HepG2 (cell line): ENCODE measurements around the gene EPHA6. TPM values are rescaled to one million over a fixed set of nuclear protein-coding genes. Genes with fewer than 3 reads are reported as not detected.

Experiments
- ATAC-seq: fragments of 200-7000 bp; cut with Tn5 transposase; 3 replicates; pipeline ENCODE4 v1.9.1; 2020; ENCODE audit warnings: mild to moderate bottlenecking, moderate library complexity
- BruUV-seq: library from RNA; stranded (reverse); fragments of 400-500 nt; replicated peaks from 2 replicates; lab custom pipeline; 2021; lab: Mats Ljungman, UMichigan
- CTCF ChIA-PET: fragments of 300-600 bp; formaldehyde crosslinking; extraction: SDS; loops from one replicate; lab custom pipeline; 2021; ENCODE audit warnings: low total read pairs, inconsistent platforms, low intra/inter-chr PET ratio; lab: Yijun Ruan, JAX
- POLR2A ChIA-PET: fragments of 350-600 bp; sonication (Branson Sonifier 250); formaldehyde crosslinking; loops from one replicate; lab custom pipeline; 2020; ENCODE audit warnings: antibody characterized with exemption, inconsistent platforms; lab: Yijun Ruan, JAX
- DNase-seq: peaks from one replicate; pipeline ENCODE4 v3.0.0-alpha.2; 2015; ENCODE audit warnings: low spot score
- FAIRE-seq: peaks from 3 replicates; lab custom pipeline; 2011; peaks lifted over from hg19 to GRCh38; lab: Jason Lieb, UNC
- H2AFZ ChIP-seq: one replicate; pipeline ENCODE4 v1.6.1; 2011; ENCODE audit warnings: low read length, inconsistent platforms
- H3K27ac ChIP-seq: fragments of 300-600 bp; 3 replicates; pipeline ENCODE4 v1.8.0; 2011; ENCODE audit warnings: mixed run types, mild to moderate bottlenecking, mixed read lengths, low read length, inconsistent platforms; ENCODE audit not compliant: insufficient read depth; ENCODE audit errors: extremely low read length
- H3K27me3 ChIP-seq, 2 experiments: fragments of 200-600 bp in 1 of 2; 2 replicates in 1 of 2; 3 replicates in 1 of 2; pipeline versions ENCODE4 v1.6.0 to v1.8.0; 2011; ENCODE audit warnings: low read length in 2 of 2, mild to moderate bottlenecking in 2 of 2, moderate library complexity in 2 of 2, inconsistent platforms in 1 of 2; ENCODE audit not compliant: insufficient read depth in 2 of 2, control insufficient read depth in 1 of 2
- H3K36me3 ChIP-seq, 2 experiments: fragments of 200-600 bp in 1 of 2; replicated peaks in 1 of 2; 2 replicates in 1 of 2; 3 replicates in 1 of 2; pipeline versions ENCODE4 v1.5.1 to v1.8.0; 2011; ENCODE audit warnings: low read length in 2 of 2, inconsistent platforms in 1 of 2; ENCODE audit not compliant: insufficient read depth in 2 of 2, control insufficient read depth in 1 of 2
- H3K4me1 ChIP-seq: 2 replicates; pipeline ENCODE4 v1.5.1; 2012; ENCODE audit warnings: low read length, inconsistent platforms; ENCODE audit not compliant: insufficient read depth
- H3K4me2 ChIP-seq: 2 replicates; pipeline ENCODE4 v1.6.0; 2011; ENCODE audit warnings: low read depth, low read length, inconsistent platforms
- H3K4me3 ChIP-seq, 3 experiments: fragments of 200-600 bp in 1 of 3; sonication (generic), shearing (Covaris generic) in 1 of 3; replicated peaks in 1 of 3; 2 replicates each; pipeline ENCODE4 v1.5.1; 2011 to 2016; ENCODE audit warnings: low read length in 3 of 3, inconsistent platforms in 2 of 3, low read depth in 2 of 3, mild to moderate bottlenecking in 2 of 3, control low read depth in 1 of 3, mixed read lengths in 1 of 3; ENCODE audit not compliant: insufficient read depth in 1 of 3
- H3K79me2 ChIP-seq: one replicate; pipeline ENCODE4 v1.6.1; 2011; ENCODE audit warnings: low read length, inconsistent platforms; ENCODE audit not compliant: insufficient read depth
- H3K9ac ChIP-seq: 2 replicates; pipeline ENCODE4 v1.6.0; 2011; ENCODE audit warnings: mild to moderate bottlenecking, low read depth, low read length, inconsistent platforms; ENCODE audit not compliant: insufficient read depth
- H3K9me3 ChIP-seq: 2 replicates; pipeline ENCODE4 v1.5.1; 2012; ENCODE audit warnings: mild to moderate bottlenecking, low read length
- H4K20me1 ChIP-seq: 2 replicates; pipeline ENCODE4 v1.6.0; 2011; ENCODE audit warnings: inconsistent platforms, mild to moderate bottlenecking, low read length, moderate library complexity; ENCODE audit not compliant: insufficient read depth
- ERF ChIP-seq: IDR thresholded peaks from 2 replicates; pipeline ENCODE4 v1.6.1; 2018; ENCODE audit warnings: missing biosample characterization, missing genetic modification reagents
- FOXM1 ChIP-seq: sonication (generic); formaldehyde crosslinking; IDR thresholded peaks from 2 replicates; pipeline ENCODE4 v1.5.0; 2020; ENCODE audit warnings: missing genetic modification reagents
- HDAC2 ChIP-seq: sonication (generic); formaldehyde crosslinking; IDR thresholded peaks from 2 replicates; pipeline ENCODE4 v1.4.0; 2020; ENCODE audit warnings: missing genetic modification reagents
- HHEX ChIP-seq: IDR thresholded peaks from 2 replicates; pipeline ENCODE4 v1.6.1; 2016; ENCODE audit warnings: control low read depth
- MAZ ChIP-seq, 2 experiments: sonication (generic) in 1 of 2; formaldehyde crosslinking in 1 of 2; IDR thresholded peaks; 2 replicates each; pipeline versions ENCODE4 v1.5.0 to v1.6.1; 2012 to 2020; ENCODE audit warnings: low read depth in 2 of 2, mild to moderate bottlenecking in 2 of 2, borderline replicate concordance in 1 of 2, improper control_type of control experiment in 1 of 2, low read length in 1 of 2, missing genetic modification reagents in 1 of 2, moderate library complexity in 1 of 2
- MXD4 ChIP-seq: IDR thresholded peaks from 2 replicates; pipeline ENCODE4 v1.6.1; 2016; ENCODE audit warnings: mild to moderate bottlenecking, missing biosample characterization, missing genetic modification reagents
- NFKBIZ ChIP-seq: IDR thresholded peaks from 2 replicates; pipeline ENCODE4 v1.6.1; 2018; ENCODE audit warnings: missing genetic modification reagents, missing compliant biosample characterization
- PCBP2 ChIP-seq: fragments of 200-400 bp; formaldehyde crosslinking; optimal IDR thresholded peaks from 2 replicates; pipeline ENCODE3; 2018; ENCODE audit warnings: low read length, low read depth; ENCODE audit not compliant: poor library complexity, severe bottlenecking
- SRSF1 ChIP-seq: fragments of 200-400 bp; formaldehyde crosslinking; optimal IDR thresholded peaks from 2 replicates; pipeline ENCODE3; 2017; ENCODE audit warnings: mild to moderate bottlenecking, low read depth, low read length, moderate library complexity
- STAT5B ChIP-seq: sonication (generic); formaldehyde crosslinking; IDR thresholded peaks from 2 replicates; pipeline ENCODE4 v1.4.0; 2020; ENCODE audit warnings: missing genetic modification reagents
- TBX3 ChIP-seq: fragments of 450-650 bp; IDR thresholded peaks from 2 replicates; pipeline ENCODE4 v1.6.1; 2017; ENCODE audit warnings: antibody characterized with exemption, mild to moderate bottlenecking, inconsistent platforms, borderline replicate concordance
- ZFP82 ChIP-seq: sonication (generic); formaldehyde crosslinking; IDR thresholded peaks from 2 replicates; pipeline ENCODE4 v1.5.1; 2020; ENCODE audit warnings: mild to moderate bottlenecking, missing genetic modification reagents, borderline replicate concordance
- ZNF160 ChIP-seq: sonication (generic); formaldehyde crosslinking; IDR thresholded peaks from 2 replicates; pipeline ENCODE4 v1.8.0; 2022; ENCODE audit warnings: mild to moderate bottlenecking, inconsistent platforms, missing genetic modification reagents
- ZNF629 ChIP-seq: sonication (generic); formaldehyde crosslinking; conservative IDR thresholded peaks from 2 replicates; pipeline ENCODE4 v1.5.0; 2020; ENCODE audit warnings: missing genetic modification reagents
- ZNF720 ChIP-seq: sonication (generic); formaldehyde crosslinking; IDR thresholded peaks from 2 replicates; pipeline ENCODE4 v1.4.0; 2020; ENCODE audit warnings: missing genetic modification reagents
- WGBS: methylation state at CpG from one replicate; pipeline ENCODE4 v1.1.6; 2017; ENCODE audit warnings: low lambda C conversion rate; 5-methylcytosine and 5-hydroxymethylcytosine counted together
- in situ Hi-C: cut with HindIII; loops from 2 replicates; pipeline ENCODE4 v1.10.0; 2017; ENCODE audit warnings: low pct_unique_long_range_greater_than_20kb; ENCODE audit not compliant: extremely low pct_ligation_motif_present
- intact Hi-C: fragments of 100-400 bp; cut with micrococcal nuclease; formaldehyde crosslinking; loops from one replicate; pipeline ENCODE4 v1.10.0; 2022; ENCODE audit not compliant: unreplicated experiment
- polyA plus RNA-seq, 8 experiments: library from polyadenylated mRNA; depleted of rRNA in 3 of 8; stranded (reverse) in 7 of 8; unstranded in 1 of 8; fragments of >200 nt; fragmentation: Illumina TruSeq in 4 of 8; extraction: Trizol in 4 of 8; gene quantifications; 2 replicates each; pipeline versions ENCODE4 v1.2.1 to v1.2.3, GENCODE V29; 2011 to 2016; ENCODE audit warnings: low read depth in 4 of 8, missing spikeins in 1 of 8, mixed read lengths in 1 of 8; ENCODE audit not compliant: insufficient read depth in 1 of 8
- total RNA-seq, 5 experiments: library from RNA; depleted of rRNA; stranded (reverse); fragments of >200 nt; fragmentation: Illumina TruSeq; extraction: Trizol; gene quantifications; 2 replicates each; pipeline ENCODE4 v1.2.3, GENCODE V29; 2016; ENCODE audit warnings: low read depth in 1 of 5
- TF ChIP-seq, protein P1 (sequence below): sonication (generic); formaldehyde crosslinking; IDR thresholded peaks from 2 replicates; pipeline ENCODE4 v1.4.0; 2020; ENCODE audit warnings: mild to moderate bottlenecking, missing genetic modification reagents
- TF ChIP-seq, protein P2 (sequence below), 2 experiments: fragments of 450-650 bp in 1 of 2; sonication (generic) in 1 of 2; formaldehyde crosslinking; IDR thresholded peaks; 2 replicates each; pipeline versions ENCODE4 v1.5.0 to v1.8.0; 2020 to 2022; ENCODE audit warnings: mild to moderate bottlenecking in 1 of 2, missing genetic modification reagents in 1 of 2

EPHA6 gene
- total and polyA plus RNA-seq, 2 of the 13 experiments (the other 11 are each of a cell fraction or from before 2014, with no cell fraction given) = not detected

DNA sequence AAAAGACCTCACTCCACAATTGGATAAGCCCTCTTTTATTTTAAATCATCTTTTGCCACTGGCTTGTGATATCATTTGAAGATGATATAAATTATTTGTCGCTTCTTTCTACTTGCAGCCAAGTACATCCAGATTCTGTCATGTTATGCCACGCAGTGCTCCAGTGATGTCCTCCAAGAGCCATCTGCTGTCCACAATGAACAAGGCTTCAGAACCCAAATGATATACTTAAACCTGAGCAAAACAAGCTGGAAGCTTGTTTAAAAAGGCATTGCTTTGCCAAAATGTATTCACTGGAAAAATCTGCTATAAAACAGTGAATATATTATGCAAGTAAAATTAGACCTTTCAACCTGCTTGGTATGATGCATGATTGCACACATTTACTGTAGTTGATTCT, 891.4 kb downstream of the EPHA6 start (continued):
- TF ChIP-seq TBX3 (no peak), HHEX (CRISPR knock-in tag) (no peak)
- TF ChIP-seq, all 625 proteins: peak for 0

DNA sequence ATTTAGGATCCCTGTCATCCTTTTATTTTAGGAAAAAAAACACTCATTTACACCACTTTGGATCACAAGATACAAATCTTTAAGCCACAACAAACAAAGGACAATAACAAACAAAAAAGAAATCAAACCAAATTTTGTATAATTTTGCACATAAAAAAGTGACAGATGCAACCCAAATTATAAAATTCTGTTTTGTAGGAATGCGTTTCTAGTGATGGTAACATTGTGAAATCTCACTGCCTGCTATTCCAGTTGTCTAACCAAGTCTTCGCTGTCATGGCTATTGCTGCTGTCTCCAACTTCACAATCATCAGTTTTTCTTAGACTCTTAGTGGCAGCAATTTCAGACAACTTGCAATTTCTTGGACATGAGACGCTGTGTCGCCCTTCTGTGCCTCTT, 891.8 kb downstream of the EPHA6 start:
- Histone ChIP-seq H4K20me1 (no peaks in the 10 kb centered on the region), H3K79me2 (no peaks in the 10 kb centered on the region), H3K4me3 (no peak overlapping the region), H3K27me3 (no peaks in the 10 kb centered on the region), H3K4me2 (no peak overlapping the region), H3K9me3 (no peaks in the 10 kb centered on the region), H3K36me3 (no peaks in the 10 kb centered on the region), H3K4me1 (no peaks in the 10 kb centered on the region), H3K9ac (no peak overlapping the region), H2AFZ (no peak overlapping the region), H3K27ac (no peak overlapping the region)
- FAIRE-seq (no peak), ATAC-seq (no peak), DNase-seq (no peak)
- intact Hi-C loops = no loop called here
- CTCF ChIA-PET = no interaction called here
- BruUV-seq = no TSS peak
- in situ Hi-C loops = no loop called here
- WGBS = 15% methylated on average over 4 of the region's 4 CpGs
- POLR2A ChIA-PET = no interaction called here
- no peak for TF ChIP-seq MXD4 (CRISPR knock-in tag)
- no peak for TF ChIP-seq ZNF720
- no peak for TF ChIP-seq MAZ (IDR thresholded peaks at IDR 0.05; ENCODE audit: borderline replicate concordance, low read depth, low read length)
- no peak for TF ChIP-seq MAZ (CRISPR knock-in tag; IDR thresholded peaks at IDR 0.05; ENCODE audit: low read depth)
- no peak for TF ChIP-seq SRSF1
- TF ChIP-seq, protein P1, sequence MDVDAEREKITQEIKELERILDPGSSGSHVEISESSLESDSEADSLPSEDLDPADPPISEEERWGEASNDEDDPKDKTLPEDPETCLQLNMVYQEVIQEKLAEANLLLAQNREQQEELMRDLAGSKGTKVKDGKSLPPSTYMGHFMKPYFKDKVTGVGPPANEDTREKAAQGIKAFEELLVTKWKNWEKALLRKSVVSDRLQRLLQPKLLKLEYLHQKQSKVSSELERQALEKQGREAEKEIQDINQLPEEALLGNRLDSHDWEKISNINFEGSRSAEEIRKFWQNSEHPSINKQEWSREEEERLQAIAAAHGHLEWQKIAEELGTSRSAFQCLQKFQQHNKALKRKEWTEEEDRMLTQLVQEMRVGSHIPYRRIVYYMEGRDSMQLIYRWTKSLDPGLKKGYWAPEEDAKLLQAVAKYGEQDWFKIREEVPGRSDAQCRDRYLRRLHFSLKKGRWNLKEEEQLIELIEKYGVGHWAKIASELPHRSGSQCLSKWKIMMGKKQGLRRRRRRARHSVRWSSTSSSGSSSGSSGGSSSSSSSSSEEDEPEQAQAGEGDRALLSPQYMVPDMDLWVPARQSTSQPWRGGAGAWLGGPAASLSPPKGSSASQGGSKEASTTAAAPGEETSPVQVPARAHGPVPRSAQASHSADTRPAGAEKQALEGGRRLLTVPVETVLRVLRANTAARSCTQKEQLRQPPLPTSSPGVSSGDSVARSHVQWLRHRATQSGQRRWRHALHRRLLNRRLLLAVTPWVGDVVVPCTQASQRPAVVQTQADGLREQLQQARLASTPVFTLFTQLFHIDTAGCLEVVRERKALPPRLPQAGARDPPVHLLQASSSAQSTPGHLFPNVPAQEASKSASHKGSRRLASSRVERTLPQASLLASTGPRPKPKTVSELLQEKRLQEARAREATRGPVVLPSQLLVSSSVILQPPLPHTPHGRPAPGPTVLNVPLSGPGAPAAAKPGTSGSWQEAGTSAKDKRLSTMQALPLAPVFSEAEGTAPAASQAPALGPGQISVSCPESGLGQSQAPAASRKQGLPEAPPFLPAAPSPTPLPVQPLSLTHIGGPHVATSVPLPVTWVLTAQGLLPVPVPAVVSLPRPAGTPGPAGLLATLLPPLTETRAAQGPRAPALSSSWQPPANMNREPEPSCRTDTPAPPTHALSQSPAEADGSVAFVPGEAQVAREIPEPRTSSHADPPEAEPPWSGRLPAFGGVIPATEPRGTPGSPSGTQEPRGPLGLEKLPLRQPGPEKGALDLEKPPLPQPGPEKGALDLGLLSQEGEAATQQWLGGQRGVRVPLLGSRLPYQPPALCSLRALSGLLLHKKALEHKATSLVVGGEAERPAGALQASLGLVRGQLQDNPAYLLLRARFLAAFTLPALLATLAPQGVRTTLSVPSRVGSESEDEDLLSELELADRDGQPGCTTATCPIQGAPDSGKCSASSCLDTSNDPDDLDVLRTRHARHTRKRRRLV (CRISPR knock-in tag) = no peak
- TF ChIP-seq NFKBIZ (CRISPR knock-in tag) = no peak
- no peak for TF ChIP-seq ZFP82
- TF ChIP-seq ERF (CRISPR knock-in tag) = no peak
- TF ChIP-seq ZNF160 = no peak
- no peak for TF ChIP-seq ZNF629 (CRISPR knock-in tag)
- TF ChIP-seq HDAC2 (CRISPR knock-in tag) = no peak
- TF ChIP-seq PCBP2 = no peak
- TF ChIP-seq, protein P2, sequence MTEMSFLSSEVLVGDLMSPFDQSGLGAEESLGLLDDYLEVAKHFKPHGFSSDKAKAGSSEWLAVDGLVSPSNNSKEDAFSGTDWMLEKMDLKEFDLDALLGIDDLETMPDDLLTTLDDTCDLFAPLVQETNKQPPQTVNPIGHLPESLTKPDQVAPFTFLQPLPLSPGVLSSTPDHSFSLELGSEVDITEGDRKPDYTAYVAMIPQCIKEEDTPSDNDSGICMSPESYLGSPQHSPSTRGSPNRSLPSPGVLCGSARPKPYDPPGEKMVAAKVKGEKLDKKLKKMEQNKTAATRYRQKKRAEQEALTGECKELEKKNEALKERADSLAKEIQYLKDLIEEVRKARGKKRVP (CRISPR knock-in tag; IDR thresholded peaks at IDR 0.05) = no peak
- no peak for TF ChIP-seq FOXM1 (CRISPR knock-in tag)
- no peak for TF ChIP-seq STAT5B (CRISPR knock-in tag)
